HPDE6-E6E7 (cell line): ENCODE measurements around the gene MYORG.

ENCODE experiments used
- DNase-seq: peaks from one replicate; pipeline ENCODE4 v3.0.0; 2011; ENCODE audit warnings: missing footprints; ENCODE audit errors: extremely low spot score

Gene MYORG

DNA sequence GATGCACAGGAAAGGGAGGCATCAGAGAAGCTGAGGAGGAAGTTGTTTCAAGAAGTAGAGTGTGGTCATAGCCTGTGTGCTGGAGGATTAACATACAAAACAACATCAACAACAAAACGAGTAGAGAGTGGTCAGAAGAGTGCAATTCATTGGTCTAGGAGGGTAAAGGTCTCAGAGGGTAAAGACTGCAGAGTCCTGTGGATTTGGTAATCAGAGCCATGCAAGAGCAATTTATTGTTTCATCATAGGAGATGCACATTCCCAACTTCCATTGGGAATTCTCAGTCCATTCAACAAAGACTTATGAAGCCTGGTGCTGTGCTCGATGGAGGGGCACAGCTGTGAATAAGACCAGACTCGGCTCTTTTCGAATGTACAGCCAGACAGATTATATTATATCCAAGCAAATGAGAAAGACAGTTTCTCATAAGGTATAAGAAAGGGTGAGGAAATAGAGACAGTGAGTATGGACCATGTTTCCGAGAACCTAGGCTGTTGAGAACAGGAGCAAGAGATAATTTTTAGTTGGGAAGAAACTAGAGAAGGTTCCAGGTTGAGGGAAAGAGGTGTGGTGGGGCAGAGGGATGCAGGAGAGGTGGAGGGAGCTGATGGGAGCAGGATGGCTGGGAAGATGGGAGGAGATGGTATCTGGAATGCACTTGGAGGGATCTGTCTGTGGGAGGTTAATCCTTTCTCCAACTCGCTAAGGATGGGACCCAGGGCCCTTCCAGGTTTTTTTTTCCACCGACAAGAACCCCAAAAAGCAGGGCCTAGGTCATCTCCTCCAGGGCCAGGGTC lies 7.9 kb upstream of the MYORG start:
- no peak for DNase-seq

GRCh38 chr9:34383904-34384303 lies 7.2 kb upstream of the MYORG start:
- no peak for DNase-seq

GRCh38 chr9:34382879-34383278 lies 6.2 kb upstream of the MYORG start:
- no peak for DNase-seq

DNA sequence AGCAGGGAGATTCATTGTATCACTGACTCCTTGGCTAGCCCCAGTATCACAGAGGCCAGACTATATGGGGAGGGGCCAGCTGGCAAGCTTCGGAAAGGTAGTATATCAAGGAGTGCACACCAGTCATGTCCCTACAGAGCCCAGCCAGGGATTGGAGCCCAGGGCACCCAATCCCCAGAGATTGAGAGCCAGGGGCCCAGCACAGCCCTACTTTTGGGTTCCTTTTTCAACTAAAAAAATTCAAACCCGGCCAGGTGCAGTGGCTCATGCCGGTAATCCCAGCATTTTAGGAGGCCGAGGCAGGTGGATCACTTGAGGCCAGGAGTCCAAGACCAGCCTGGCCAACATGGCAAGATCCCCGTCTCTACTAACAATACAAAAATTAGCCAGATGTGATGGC lies 5.4 kb upstream of the MYORG start:
- no peak for DNase-seq

DNA sequence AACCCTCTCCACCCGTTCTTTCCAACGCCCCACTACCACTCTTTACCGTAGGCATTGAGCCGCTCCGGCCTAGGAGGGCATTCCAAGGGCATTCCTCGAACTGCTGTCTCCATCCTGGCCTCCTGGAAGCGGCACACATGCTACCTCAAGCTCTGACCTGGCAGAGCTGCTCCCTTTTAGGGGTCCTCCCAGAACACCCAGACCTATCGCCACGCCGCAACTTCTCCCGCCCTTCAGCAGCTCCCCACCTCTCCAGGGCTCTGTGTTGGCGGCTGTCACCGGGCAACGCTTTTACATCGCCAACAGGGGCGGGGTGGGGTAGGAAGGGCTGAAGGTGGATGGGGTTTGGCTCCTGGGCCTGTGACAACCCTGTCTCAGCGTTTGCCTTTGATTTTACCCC lies 4.6 kb upstream of the MYORG start:
- DNase-seq, result no peak

- DNase-seq, result peak; percentile 74
These were observed 4.0 kb upstream of the MYORG start for GRCh38 chr9:34380511-34381315.

- DNase-seq, result no peak
These were observed 3.4 kb upstream of the MYORG start for GRCh38 chr9:34380034-34380510.

GRCh38 chr9:34379334-34380033 lies 2.8 kb upstream of the MYORG start:
- peak; percentile 91 for DNase-seq

GRCh38 chr9:34378376-34379060 lies 1.8 kb upstream of the MYORG start:
- no peak for DNase-seq

DNA sequence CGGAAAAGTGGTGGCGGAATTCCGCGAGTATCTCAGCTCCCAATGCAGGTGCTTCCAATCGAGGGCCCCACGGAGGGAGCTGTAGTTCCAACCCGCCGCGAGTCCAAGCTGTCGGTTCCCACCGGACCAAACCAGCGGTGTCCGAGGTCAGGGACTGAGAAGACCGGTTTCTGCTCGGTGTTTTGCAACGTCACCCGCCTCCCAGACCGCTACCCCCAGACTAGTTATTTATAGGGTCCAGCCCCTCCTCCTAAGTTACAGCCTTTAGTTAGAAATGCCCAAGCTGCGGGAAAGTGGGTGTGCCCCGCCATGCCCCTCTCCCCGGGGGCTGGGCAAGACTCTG lies 677 bp upstream of the MYORG start:
- no peak for DNase-seq

GRCh38 chr9:34375901-34376595 lies 650 bp downstream of the MYORG start:
- DNase-seq, result peak; percentile 45

DNA sequence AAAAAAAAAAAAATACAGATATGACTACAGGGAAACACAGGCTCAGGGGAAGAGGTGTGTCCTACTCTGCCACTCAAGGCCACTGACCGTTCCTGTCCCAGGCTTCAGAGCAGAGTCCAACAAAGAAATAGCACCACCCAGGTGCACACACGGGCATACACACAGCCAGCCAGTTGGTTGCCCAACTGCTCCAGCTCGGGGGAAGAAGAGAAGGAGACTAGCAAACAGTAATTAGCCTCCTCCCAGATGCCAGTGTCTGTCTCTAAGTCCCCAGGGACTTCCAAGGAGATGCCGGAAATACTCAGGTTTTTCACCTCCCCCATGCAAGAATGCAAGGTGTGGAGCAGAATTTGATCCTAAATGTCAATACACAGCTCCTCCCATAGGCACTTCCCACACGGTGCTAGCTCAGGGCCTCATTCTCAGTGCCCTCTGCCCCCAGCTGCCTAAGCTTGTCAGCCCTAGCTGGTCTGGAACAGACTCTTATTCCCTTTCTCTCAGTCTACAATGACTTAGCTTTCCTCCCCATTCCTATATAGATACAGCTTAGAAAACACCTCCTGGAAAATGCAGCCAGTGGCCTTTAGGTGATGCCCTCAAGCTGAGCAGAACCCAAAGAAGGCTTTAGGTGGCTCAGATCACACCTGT lies 1.7 kb downstream of the MYORG start:
- DNase-seq, result no peak

- DNase-seq, result no peak
These were observed 2.4 kb downstream of the MYORG start for GRCh38 chr9:34374339-34374738.

GRCh38 chr9:34373749-34374148 lies 2.9 kb downstream of the MYORG start:
- no peak for DNase-seq

DNA sequence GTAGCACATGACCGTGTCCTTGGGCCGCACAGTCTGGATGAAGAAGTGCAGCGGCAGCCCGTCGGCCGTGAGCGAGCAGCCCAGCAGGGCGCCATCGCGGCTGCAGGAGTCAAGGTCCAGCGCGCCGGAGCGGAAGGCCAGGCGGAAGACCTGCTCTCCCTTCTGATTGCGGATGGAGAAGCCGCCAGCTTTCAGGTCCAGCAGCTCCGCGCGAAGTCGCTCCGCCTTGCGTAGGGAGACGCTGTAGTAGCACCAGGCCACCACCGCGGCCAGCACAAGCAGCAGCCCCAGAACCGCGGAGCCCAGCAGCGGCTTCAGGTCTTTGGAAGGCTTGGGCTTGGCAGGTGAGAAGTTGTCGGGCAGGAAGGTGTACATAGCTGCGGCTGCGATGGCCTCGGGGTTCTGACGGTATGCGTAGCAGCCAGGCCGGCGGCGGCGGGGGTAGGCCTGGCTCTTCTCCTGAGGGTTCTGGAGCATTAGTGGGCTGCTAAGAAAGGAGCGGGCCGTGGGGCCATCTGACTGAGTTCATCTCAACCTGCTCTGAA lies 4.2 kb downstream of the MYORG start:
- no peak for DNase-seq

- DNase-seq, result no peak
These were observed 4.7 kb downstream of the MYORG start for GRCh38 chr9:34371886-34372466.

DNA sequence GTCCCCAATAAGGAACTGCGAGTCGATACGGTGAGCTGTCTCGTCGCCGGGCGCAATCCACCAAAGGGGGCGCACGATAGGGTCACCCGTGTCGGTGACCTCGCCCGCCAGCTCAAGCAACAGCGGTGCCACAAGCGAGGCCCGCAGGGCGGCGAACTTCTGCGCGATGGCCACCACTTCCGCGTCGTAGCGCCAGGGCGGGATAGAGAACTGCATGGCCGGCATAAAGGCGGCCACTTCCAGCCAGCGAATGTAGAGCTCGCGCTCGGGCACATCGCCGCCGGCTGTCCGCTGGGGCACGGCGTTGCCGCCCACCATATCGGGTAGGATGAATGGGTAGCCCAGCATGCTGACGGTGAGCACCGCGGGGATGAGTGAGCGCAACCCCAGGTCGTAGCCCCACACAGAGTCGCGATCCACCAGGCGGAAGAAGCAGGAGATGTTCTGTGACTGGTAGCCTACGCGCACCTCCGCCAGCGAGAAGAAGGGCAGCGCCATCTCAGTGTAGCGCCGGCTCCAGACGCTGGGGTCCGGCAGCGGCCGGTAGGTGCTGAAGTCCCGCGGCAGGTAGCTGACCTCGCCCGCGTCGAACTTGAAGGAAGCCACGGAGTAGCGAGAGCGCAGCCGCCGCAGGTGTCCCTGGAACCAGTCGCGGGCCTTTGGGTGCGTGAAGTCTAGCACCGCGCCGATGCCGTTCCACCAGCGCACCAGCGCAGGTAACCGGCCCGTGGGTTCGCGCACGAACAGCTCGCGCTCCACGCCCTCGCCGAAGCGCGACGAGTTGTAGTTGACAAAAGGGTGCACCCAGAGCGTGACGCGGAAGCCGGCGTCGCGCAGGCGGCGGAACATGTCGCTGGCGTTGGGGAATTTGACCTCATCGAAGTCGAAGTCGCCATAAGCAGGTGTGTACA lies 5.5 kb downstream of the MYORG start:
- no peak for DNase-seq

DNA sequence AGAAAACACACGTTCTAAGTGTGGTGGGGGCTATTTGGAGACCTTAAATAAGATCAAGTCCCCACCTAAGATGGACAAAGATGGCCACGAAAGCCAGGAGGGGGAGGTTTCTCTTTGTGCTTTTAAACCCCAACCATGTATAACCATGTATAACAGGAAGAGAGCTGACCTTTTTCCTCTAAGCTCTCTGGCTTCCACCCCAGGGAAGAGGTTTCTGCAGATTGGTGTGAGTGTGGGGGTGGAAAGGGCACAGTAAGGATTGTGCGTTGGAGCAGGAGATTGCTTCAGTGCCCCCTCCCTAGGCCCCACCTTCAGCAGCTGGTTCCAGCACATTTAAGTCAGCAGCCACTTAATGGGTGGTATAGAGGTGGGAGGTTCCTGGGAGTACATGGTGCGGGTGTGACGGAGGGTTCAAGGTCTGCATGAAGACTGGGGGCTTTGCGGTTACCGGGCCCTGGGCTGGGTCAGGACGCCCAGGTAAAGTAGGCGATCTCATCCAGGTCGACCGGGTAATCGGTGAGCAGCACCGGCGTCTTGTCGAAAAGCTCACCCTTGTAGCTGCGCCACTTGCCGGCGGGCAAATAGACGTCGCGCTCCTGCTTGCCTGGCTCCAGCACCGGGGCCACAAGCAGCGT lies 6.2 kb downstream of the MYORG start:
- DNase-seq, result no peak

DNA sequence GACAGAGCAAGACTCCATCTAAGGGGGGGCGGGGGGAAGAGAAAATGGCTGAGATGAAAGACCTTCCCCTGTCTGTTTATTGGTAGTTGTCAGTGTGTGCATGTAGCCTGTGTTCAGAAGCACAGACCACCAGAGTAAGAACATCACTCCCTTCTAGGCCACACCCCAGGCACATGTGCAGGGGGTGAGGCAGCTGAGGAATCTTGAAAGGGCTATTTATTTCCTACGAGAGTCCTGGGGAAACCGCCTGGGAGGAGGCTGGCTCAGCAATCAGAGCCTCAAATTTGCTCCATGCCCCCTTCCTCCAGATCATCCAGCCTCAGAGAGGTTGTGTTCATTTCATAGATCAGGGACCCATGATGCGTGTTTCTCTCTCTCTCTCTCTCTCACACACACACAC lies 7.1 kb downstream of the MYORG start:
- no peak for DNase-seq
